ENCODE data around the gene ACSS2. TPM values are rescaled to one million over a fixed set of nuclear protein-coding genes. Genes with fewer than 3 reads are reported as not detected.

ACSS2 gene
- total and polyA plus RNA-seq, 2 of the 8 experiments (the other 6 are each of a cell fraction or from before 2014, with no cell fraction given): 17.7 to 24.2 TPM

DNA sequence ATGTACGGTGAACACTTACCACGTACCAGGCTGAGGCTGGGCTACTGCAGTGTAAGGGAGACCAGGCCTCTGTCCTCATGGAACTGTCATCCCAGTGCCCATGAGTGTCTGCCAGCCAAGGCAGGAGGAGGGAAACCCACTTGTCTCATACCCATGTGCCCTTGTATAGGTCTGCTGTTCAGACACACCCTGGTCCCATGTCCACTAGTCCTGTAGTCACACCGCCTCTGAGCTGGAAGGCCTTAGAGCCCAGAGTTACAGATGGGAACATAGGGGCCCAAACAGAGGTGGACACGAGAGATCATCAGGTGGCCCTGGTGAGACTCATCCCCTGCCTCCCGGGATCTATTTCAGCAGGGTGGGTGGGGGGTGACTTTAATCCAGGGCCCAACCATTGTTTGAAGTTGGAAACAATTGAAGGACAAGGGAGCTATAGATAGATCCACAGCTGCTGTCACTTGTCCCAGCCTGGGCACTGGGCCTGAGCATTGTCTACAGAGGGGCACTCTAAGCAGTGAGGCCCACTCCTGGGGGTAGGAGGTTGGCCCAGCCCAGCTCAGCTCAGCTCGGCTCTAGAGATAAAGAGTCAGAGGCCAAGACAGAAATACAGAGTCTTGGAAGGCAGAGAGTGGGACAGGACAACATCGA lies 93.9 kb downstream of the ACSS2 start:
- CTCF ChIA-PET (ENCODE audit: partially characterized antibody): interaction anchor here (0.6 to 6.9 kb wide), 7 partner anchors 15 to 449 kb away, joined by 3 to 26 read pairs (median 3); partner anchors contain the start of gene GGT7
- FAIRE-seq: no peak
- POLR2A ChIA-PET (ENCODE audit: partially characterized antibody): interaction anchor here (0.7 to 2.0 kb wide), 2 partner anchors 14 to 146 kb away, joined by 3 to 7 read pairs; partner anchors contain the start of genes GSS and MYH7B

More for the DNA sequence above, 93.9 kb downstream of the ACSS2 start:
- Histone ChIP-seq H2BK15ac (ENCODE audit: low read length) (0 out of 2 replicates have a peak overlapping the region, but pooled peaks have one; percentile 81), H2BK5ac (ENCODE audit: low read depth, low read length) (0 out of 2 replicates have a peak overlapping the region, but pooled peaks have one; percentile 49), H3K79me2 (ENCODE audit: control insufficient read depth in 1 of 2, insufficient read depth in 2 of 2, low read length in 2 of 2) (no peaks in the 10 kb centered on the region), H3K27me3 (replicated peaks in 1 of 4; ENCODE audit: control insufficient read depth in 3 of 4, extremely low read depth in 1 of 4, insufficient read depth in 3 of 4, low read length in 3 of 4) (no peaks in the 10 kb centered on the region), H2BK120ac (replicated peaks; ENCODE audit: low read depth, low read length) (no peak overlapping the region), H2BK20ac (ENCODE audit: low read length) (0 out of 2 replicates have a peak overlapping the region, but pooled peaks have one; percentile 2), H3K27ac (ENCODE audit: low read depth, low read length) (no peak overlapping the region), H3K23ac (ENCODE audit: insufficient read length) (no peak overlapping the region), H3K23me2 (ENCODE audit: low read depth, low read length) (no peaks in the 10 kb centered on the region), H4K8ac (ENCODE audit: extremely low read depth, insufficient read depth, low read length) (no peak overlapping the region; the same call in 1 of the 2 replicates), H3K36me3 (ENCODE audit: control insufficient read depth in 2 of 4, insufficient read depth in 4 of 4, low read length in 3 of 4) (no peaks in the 10 kb centered on the region), H4K91ac (replicated peaks; ENCODE audit: insufficient read length, low read length) (peak overlapping the region; percentile 47), H2BK12ac (ENCODE audit: low read depth, low read length) (no peak overlapping the region), H3K4me1 (replicated peaks in 1 of 4; ENCODE audit: control insufficient read depth in 3 of 4, insufficient read depth in 4 of 4, low read length in 3 of 4) (no peaks in the 10 kb centered on the region; a peak in 3 of 7 replicates), H3K4me3 (ENCODE audit: extremely low read depth in 1 of 4, insufficient read depth in 2 of 4, low read depth in 3 of 4, low read length in 4 of 4) (no peak overlapping the region), H3K4me2 (ENCODE audit: insufficient read depth in 1 of 2, low read depth in 2 of 2, low read length in 2 of 2) (no peak overlapping the region), H2AFZ (ENCODE audit: low read length) (no peak overlapping the region), H3K56ac (replicated peaks; ENCODE audit: insufficient read length, low read depth, low read length) (no peak overlapping the region), H3K9ac (replicated peaks in 1 of 4; ENCODE audit: extremely low read depth in 1 of 4, low read depth in 3 of 4, low read length in 3 of 4) (no peak overlapping the region), H2AK5ac (ENCODE audit: low read depth, low read length) (no peak overlapping the region), H3K18ac (ENCODE audit: extremely low read depth, low read length) (no peak overlapping the region), H4K5ac (ENCODE audit: insufficient read length, low read depth, low read length) (no peak overlapping the region), H3K79me1 (ENCODE audit: low read depth, low read length) (no peaks in the 10 kb centered on the region), H4K20me1 (replicated peaks in 1 of 2; ENCODE audit: control insufficient read depth in 1 of 2, insufficient read depth in 2 of 2, low read length in 2 of 2) (no peaks in the 10 kb centered on the region), H3K14ac (ENCODE audit: insufficient read length) (peak overlapping the region; percentile 40), H3K9me3 (ENCODE audit: insufficient read depth in 2 of 2, low read depth in 1 of 2, low read length in 1 of 2) (no peaks in the 10 kb centered on the region), H3K4ac (replicated peaks; ENCODE audit: insufficient read length, low read depth, low read length) (no peak overlapping the region)
- DNase-seq (ENCODE audit: low read depth in 1 of 2, low spot score in 2 of 2): no peak
- TF ChIP-seq, protein P1, sequence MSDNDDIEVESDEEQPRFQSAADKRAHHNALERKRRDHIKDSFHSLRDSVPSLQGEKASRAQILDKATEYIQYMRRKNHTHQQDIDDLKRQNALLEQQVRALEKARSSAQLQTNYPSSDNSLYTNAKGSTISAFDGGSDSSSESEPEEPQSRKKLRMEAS (IDR thresholded peaks at IDR 0.05): no peak
- TF ChIP-seq FOSL1 (IDR thresholded peaks at IDR 0.05; ENCODE audit: insufficient read depth, low read depth, low read length) (no peak), RAD21 (IDR thresholded peaks at IDR 0.05 in 1 of 2, conservative IDR thresholded peaks at IDR 0.05 in 1 of 2; ENCODE audit: low read depth in 2 of 2, low read length in 2 of 2) (no peak)
- 93% methylated on average over 7 of the region's 7 CpGs; no CpG with 5 or more reads in 1 of the 2 experiments for WGBS, 2 experiments (ENCODE audit: extremely low coverage in 1 of 2, insufficient coverage in 1 of 2, insufficient read length in 1 of 2, insufficient replicate concordance in 2 of 2, low coverage in 1 of 2, low lambda C conversion rate in 2 of 2, missing lambda C conversion rate in 1 of 2)
